ENCODE measurements around the gene GKN1.

- TF ChIP-seq EZH2 (IDR thresholded peaks at IDR 0.05; ENCODE audit: borderline replicate concordance, insufficient read depth, low read length, poor library complexity, severe bottlenecking) = no peak
- no peak for TF ChIP-seq EP300 (conservative IDR thresholded peaks at IDR 0.05; ENCODE audit: poor library complexity, severe bottlenecking)
- no peak for TF ChIP-seq RAD21 (conservative IDR thresholded peaks at IDR 0.05)
- TF ChIP-seq POLR2AphosphoS5 (IDR thresholded peaks at IDR 0.05) = no peak
Observed at GRCh38 chr2:68994864-68995263, 20.4 kb downstream of the GKN1 start.
